ENCODE measurements around the gene PACSIN1. TPM values are rescaled to one million over a fixed set of nuclear protein-coding genes. Genes with fewer than 3 reads are reported as not detected.

PACSIN1 gene
- total RNA-seq, 4 donors from 2014 or later, result 1.2 TPM; not detected in 2

- 92 to 100% methylated on average over 1 to 2 of the region's 4 CpGs for WGBS, 2 donors (ENCODE audit: low coverage in 1 of 2)
- peaks cover 0 to 11% (median 0%) of the 10 kb centered on the region in 3 donors for H3K4me1 ChIP-seq
Measured at GRCh38 chr6:34518669-34519365, 52.9 kb downstream of the PACSIN1 start.

GRCh38 chr6:34519971-34520644, 54.2 kb downstream of the PACSIN1 start:
- no peak overlapping the region for H3K27ac ChIP-seq
- ATAC-seq, result no peak

More at GRCh38 chr6:34518669-34519365, 52.9 kb downstream of the PACSIN1 start:
- no peak for TF ChIP-seq POLR2AphosphoS5 (IDR thresholded peaks at IDR 0.05)
- TF ChIP-seq POLR2A (IDR thresholded peaks at IDR 0.05), result no peak
- TF ChIP-seq EP300 (IDR thresholded peaks at IDR 0.05), result no peak
- no peak for TF ChIP-seq CTCF (IDR thresholded peaks at IDR 0.05)
- H3K27me3 ChIP-seq, result peaks cover 36% of the 10 kb centered on the region
- ATAC-seq, result no peak
- no peaks in the 10 kb centered on the region for H3K36me3 ChIP-seq
- H3K9me3 ChIP-seq, result no peaks in the 10 kb centered on the region
- H3K27ac ChIP-seq, result no peak overlapping the region
- H3K4me3 ChIP-seq, result no peak overlapping the region

GRCh38 chr6:34520645-34521462, 55.0 kb downstream of the PACSIN1 start:
- H3K4me1 ChIP-seq, result no peaks in the 10 kb centered on the region
- WGBS, 2 donors (ENCODE audit: low coverage in 1 of 2), result 86% methylated on average over 15 of the region's 24 CpGs; no CpG with 5 or more reads in 1 of the 2 donors
- H3K4me3 ChIP-seq, result no peak overlapping the region
- no peaks in the 10 kb centered on the region for H3K36me3 ChIP-seq
- no peaks in the 10 kb centered on the region for H3K9me3 ChIP-seq
- no peak overlapping the region for H3K27ac ChIP-seq
- no peak for ATAC-seq
- TF ChIP-seq CTCF (IDR thresholded peaks at IDR 0.05) (no peak), POLR2AphosphoS5 (IDR thresholded peaks at IDR 0.05) (no peak), POLR2A (IDR thresholded peaks at IDR 0.05) (no peak), EP300 (IDR thresholded peaks at IDR 0.05) (no peak)
- peaks cover 21% of the 10 kb centered on the region for H3K27me3 ChIP-seq

More at GRCh38 chr6:34519971-34520644, 54.2 kb downstream of the PACSIN1 start:
- WGBS, 2 donors (ENCODE audit: low coverage in 1 of 2), result 100% methylated on average over 2 of the region's 8 CpGs; no CpG with 5 or more reads in 1 of the 2 donors
- Histone ChIP-seq H3K9me3 (no peaks in the 10 kb centered on the region), H3K4me1 (peaks cover 0 to 3% (median 0%) of the 10 kb centered on the region in 3 donors), H3K27me3 (peaks cover 28% of the 10 kb centered on the region), H3K4me3 (no peak overlapping the region), H3K36me3 (no peaks in the 10 kb centered on the region)
- TF ChIP-seq EP300 (IDR thresholded peaks at IDR 0.05) (no peak), POLR2A (IDR thresholded peaks at IDR 0.05) (no peak), CTCF (IDR thresholded peaks at IDR 0.05) (no peak), POLR2AphosphoS5 (IDR thresholded peaks at IDR 0.05) (no peak)

GRCh38 chr6:34521463-34522285, 55.8 kb downstream of the PACSIN1 start:
- Histone ChIP-seq H3K4me1 (peaks cover 0 to 8% (median 5%) of the 10 kb centered on the region in 3 donors), H3K36me3 (no peaks in the 10 kb centered on the region), H3K27ac (no peak overlapping the region), H3K27me3 (peaks cover 12% of the 10 kb centered on the region), H3K9me3 (no peaks in the 10 kb centered on the region), H3K4me3 (no peak overlapping the region)
- ATAC-seq, result no peak
- TF ChIP-seq CTCF (IDR thresholded peaks at IDR 0.05) (no peak), POLR2AphosphoS5 (IDR thresholded peaks at IDR 0.05) (no peak), EP300 (IDR thresholded peaks at IDR 0.05) (no peak), POLR2A (IDR thresholded peaks at IDR 0.05) (no peak)
- 50 to 75% methylated on average over 2 to 7 of the region's 28 CpGs for WGBS, 2 donors (ENCODE audit: low coverage in 1 of 2)
